HG02943 (cell line): ENCODE results near the gene RHBDL1.

Experiments used
- ATAC-seq: cut with Tn5 transposase; IDR thresholded peaks from one replicate; pipeline ENCODE4 v1.9.1; 2021; ENCODE audit warnings: mild to moderate bottlenecking, low read depth, moderate library complexity; ENCODE audit not compliant: unreplicated experiment

The RHBDL1 gene

GRCh38 chr16:674968-675883 lies at the start of gene RHBDL1:
TSS of gene RHBDL1 (plus strand) at chr16:675671. CDS start at chr16:675791, 120 bp downstream.
- ATAC-seq = no peak

- no peak for ATAC-seq
These were observed 49.3 kb upstream of the RHBDL1 start for GRCh38 chr16:625977-626765.

GRCh38 chr16:626787-627453 lies 48.6 kb upstream of the RHBDL1 start:
- ATAC-seq = no peak

GRCh38 chr16:627454-628239 lies 47.8 kb upstream of the RHBDL1 start:
- ATAC-seq = no peak

GRCh38 chr16:628321-629061 lies 47.0 kb upstream of the RHBDL1 start:
- no peak for ATAC-seq

GRCh38 chr16:629185-629832 lies 46.2 kb upstream of the RHBDL1 start:
- ATAC-seq = no peak

GRCh38 chr16:629833-630248 lies 45.6 kb upstream of the RHBDL1 start:
- ATAC-seq = no peak

- no peak for ATAC-seq
These were observed 45.1 kb upstream of the RHBDL1 start for GRCh38 chr16:630249-630814.

GRCh38 chr16:630815-631405 lies 44.6 kb upstream of the RHBDL1 start, which contains the start of gene WFIKKN1:
TSS of gene WFIKKN1 (plus strand) at chr16:630985. CDS start at chr16:631254, 269 bp downstream.
- no peak for ATAC-seq

- ATAC-seq = no peak
These were observed 43.6 kb upstream of the RHBDL1 start for GRCh38 chr16:631808-632358.

GRCh38 chr16:632486-633335 lies 42.8 kb upstream of the RHBDL1 start:
- ATAC-seq = no peak

- no peak for ATAC-seq
These were observed 42.0 kb upstream of the RHBDL1 start for GRCh38 chr16:633336-634050.

GRCh38 chr16:634051-634670 lies 41.3 kb upstream of the RHBDL1 start:
- ATAC-seq = no peak

- no peak for ATAC-seq
These were observed 40.5 kb upstream of the RHBDL1 start for GRCh38 chr16:634996-635395.

GRCh38 chr16:635573-636205 lies 39.8 kb upstream of the RHBDL1 start:
- no peak for ATAC-seq
